Adrenal gland (tissue), 12 donors: ENCODE data around the gene SLC38A2. TPM values are rescaled to one million over a fixed set of nuclear protein-coding genes. Genes with fewer than 3 reads are reported as not detected.

Experiments
- DNase-seq, 7 donors: peaks; one replicate each; pipeline ENCODE4 v3.0.0-alpha.2; 2019 to 2020
- H3K27ac ChIP-seq, 5 donors: fragments of 200-600 bp; sonication (generic) in 4 of 5; 1 replicate in 3 of 5; 2 replicates in 2 of 5; pipeline versions ENCODE4 v1.5.1 to v1.8.0; 2016 to 2020; ENCODE audit warnings: mild to moderate bottlenecking in 1 of 5
- H3K27me3 ChIP-seq: fragments of 200-600 bp; 2 replicates; pipeline ENCODE4 v1.8.0; 2021
- H3K36me3 ChIP-seq, 2 donors: fragments of 200-600 bp; replicated peaks in 1 of 2; 1 replicate in 1 of 2; 2 replicates in 1 of 2; pipeline versions ENCODE4 v1.5.1 to v1.8.0; 2018 to 2022
- H3K4me1 ChIP-seq, 2 donors: fragments of 200-600 bp; replicated peaks in 1 of 2; 1 replicate in 1 of 2; 2 replicates in 1 of 2; pipeline versions ENCODE4 v1.5.1 to v1.8.0; 2018 to 2021
- H3K4me3 ChIP-seq, 4 donors: fragments of 200-600 bp; sonication (generic) in 3 of 4; one replicate each; pipeline ENCODE4 v1.5.1; 2016 to 2018
- H3K9me3 ChIP-seq, 3 donors: fragments of 200-600 bp; sonication (generic) in 1 of 3; replicated peaks in 1 of 3; 1 replicate in 2 of 3; 2 replicates in 1 of 3; pipeline versions ENCODE4 v1.5.1 to v1.8.0; 2016 to 2021
- CTCF ChIP-seq, 6 experiments: fragments of 450-650 bp in 4 of 6; fragments of 200-600 bp in 2 of 6; sonication (generic) in 1 of 6; IDR thresholded peaks; 1 replicate in 5 of 6; 2 replicates in 1 of 6; pipeline versions ENCODE4 v1.5.1 to v1.8.0; 2016 to 2021; ENCODE audit warnings: antibody characterized with exemption in 6 of 6, mild to moderate bottlenecking in 2 of 6, moderate library complexity in 1 of 6
- POLR2A ChIP-seq, 2 donors: fragments of 450-650 bp; IDR thresholded peaks; one replicate each; pipeline ENCODE4 v1.6.1; 2017; ENCODE audit warnings: antibody characterized with exemption in 2 of 2, mild to moderate bottlenecking in 2 of 2, moderate library complexity in 1 of 2
- WGBS, 4 donors: extraction: QIAGEN DNeasy Blood & Tissue Kit in 2 of 4; methylation state at CpG; one replicate each; pipeline versions ENCODE4 v1.1.5 to v1.1.7; 2013 to 2017; 5-methylcytosine and 5-hydroxymethylcytosine counted together
- intact Hi-C, 2 donors: fragments of 100-400 bp; cut with DNase I; formaldehyde crosslinking; loops; one replicate each; pipeline versions ENCODE4 v1.14.1 to v1.15.0; 2022 to 2023
- polyA plus RNA-seq, 3 donors: library from polyadenylated mRNA; stranded (reverse); fragments of 200-250 nt in 2 of 3; fragments of 350-450 nt in 1 of 3; fragmentation: Illumina TruSeq in 1 of 3; extraction: RNeasy Lipid Tissue Mini Kit (QIAGEN cat#74804) in 1 of 3; gene quantifications; one replicate each; pipeline ENCODE4 v1.2.3, GENCODE V29; 2013 to 2014
- total RNA-seq, 9 donors: library from RNA; depleted of rRNA in 4 of 9; stranded (reverse); fragments of >200 nt in 4 of 9; fragments of 120-200 nt in 1 of 9; fragmentation: NEBNext Ultra II Directional in 1 of 9; extraction: Animal tissue kit (Norgen Biotek cat#: 25700) in 1 of 9; gene quantifications; one replicate each; pipeline versions ENCODE4 v1.1.0 to v1.2.4, GENCODE V29; 2013 to 2023
- donor health status: healthy with polysubstance abuse.
- donor health status: Bipolar disorder and iron deficiency.
- donor health status: DM: yes; HTN: yes; CAD: no.
- donor health status: DM: no; HTN: no; CAD: no.
- donor health status: DM: no; HTN: no; CAD: no.
- donor health status: DM: yes; HTN: yes; CAD: no.

Gene SLC38A2
- total and polyA plus RNA-seq, 12 donors, result 94.6 to 948 (median 280) TPM

- TF ChIP-seq POLR2A (IDR thresholded peaks at IDR 0.05) (no peak), CTCF (IDR thresholded peaks at IDR 0.05) (no peak)
- WGBS, 4 donors, result 80 to 94% (median 88%) methylated on average over 2 of the region's 2 CpGs
- intact Hi-C loops, result no loop called here
- Histone ChIP-seq H3K4me3 (no peak overlapping the region), H3K4me1 (peaks cover 33 to 68% of the 10 kb centered on the region in 2 donors), H3K27ac (no peak overlapping the region), H3K36me3 (peaks cover 0 to 82% of the 10 kb centered on the region in 2 donors), H3K9me3 (no peaks in the 10 kb centered on the region), H3K27me3 (no peaks in the 10 kb centered on the region)
- DNase-seq, result no peak
Measured at GRCh38 chr12:46361667-46362034, 10.9 kb downstream of the SLC38A2 start.

GRCh38 chr12:46360908-46361666 is 11.5 kb downstream of the SLC38A2 start:
- Histone ChIP-seq H3K4me1 (peaks cover 28 to 63% of the 10 kb centered on the region in 2 donors), H3K36me3 (peaks cover 0 to 76% of the 10 kb centered on the region in 2 donors), H3K27me3 (no peaks in the 10 kb centered on the region), H3K27ac (no peak overlapping the region), H3K4me3 (no peak overlapping the region), H3K9me3 (no peaks in the 10 kb centered on the region)
- intact Hi-C loops, result no loop called here
- WGBS, 4 donors, result 67 to 75% (median 69%) methylated on average over 2 of the region's 2 CpGs
- TF ChIP-seq POLR2A (IDR thresholded peaks at IDR 0.05), result no peak
- TF ChIP-seq CTCF (IDR thresholded peaks at IDR 0.05), result no peak
- no peak for DNase-seq

GRCh38 chr12:46360370-46360769 is 12.2 kb downstream of the SLC38A2 start:
- WGBS, 4 donors, result 78 to 91% (median 82%) methylated on average over 1 of the region's 1 CpG
- intact Hi-C loops, result no loop called here
- Histone ChIP-seq H3K4me1 (peaks cover 21 to 55% of the 10 kb centered on the region in 2 donors), H3K27ac (peak overlapping the region in 1 of 5 donors; percentile 22), H3K36me3 (peaks cover 0 to 69% of the 10 kb centered on the region in 2 donors), H3K4me3 (no peak overlapping the region), H3K27me3 (no peaks in the 10 kb centered on the region), H3K9me3 (no peaks in the 10 kb centered on the region)
- TF ChIP-seq CTCF (IDR thresholded peaks at IDR 0.05) (no peak), POLR2A (IDR thresholded peaks at IDR 0.05) (no peak)
- no peak for DNase-seq

GRCh38 chr12:46359667-46360280 is 12.8 kb downstream of the SLC38A2 start:
- no peak for TF ChIP-seq POLR2A (IDR thresholded peaks at IDR 0.05)
- H3K36me3 ChIP-seq, result peaks cover 0 to 63% of the 10 kb centered on the region in 2 donors
- H3K4me1 ChIP-seq, result peaks cover 15 to 49% of the 10 kb centered on the region in 2 donors
- H3K27me3 ChIP-seq, result no peaks in the 10 kb centered on the region
- H3K9me3 ChIP-seq, result no peaks in the 10 kb centered on the region
- WGBS, 4 donors, result 94 to 97% (median 95%) methylated on average over 4 of the region's 4 CpGs
- H3K4me3 ChIP-seq, result no peak overlapping the region
- intact Hi-C loops, result no loop called here
- no peak for DNase-seq
- H3K27ac ChIP-seq, result peak overlapping the region in 1 of 5 donors; percentile 22
